Glutamatergic neuron (in vitro differentiated cells): ENCODE data around the gene HEMK1. TPM values are rescaled to one million over a fixed set of nuclear protein-coding genes. Genes with fewer than 3 reads are reported as not detected.
A peak's percentile ranks its signal among the peaks of the same experiment; 100 is the strongest.

ENCODE experiments used
- DNase-seq: peaks from one replicate; pipeline ENCODE4 v3.0.0; 2022
- H3K27ac Mint-ChIP-seq: one replicate; pipeline ENCODE4 v1.8.0; 2020; ENCODE audit warnings: mild to moderate bottlenecking, mixed read lengths, inconsistent platforms; ENCODE audit not compliant: unreplicated experiment
- H3K27me3 Mint-ChIP-seq: one replicate; pipeline ENCODE4 v1.8.0; 2020; ENCODE audit warnings: mild to moderate bottlenecking, moderate library complexity, mixed read lengths, inconsistent platforms; ENCODE audit not compliant: unreplicated experiment
- H3K36me3 Mint-ChIP-seq: one replicate; pipeline ENCODE4 v1.8.0; 2020; ENCODE audit warnings: mild to moderate bottlenecking, mixed read lengths, inconsistent platforms; ENCODE audit not compliant: unreplicated experiment
- H3K4me1 Mint-ChIP-seq: one replicate; pipeline ENCODE4 v1.8.0; 2020; ENCODE audit warnings: mild to moderate bottlenecking, low read depth, mixed read lengths, inconsistent platforms; ENCODE audit not compliant: unreplicated experiment
- H3K4me3 Mint-ChIP-seq: one replicate; pipeline ENCODE4 v1.8.0; 2020; ENCODE audit warnings: mild to moderate bottlenecking, mixed read lengths, inconsistent platforms; ENCODE audit not compliant: unreplicated experiment
- H3K9me3 Mint-ChIP-seq: one replicate; pipeline ENCODE4 v1.8.0; 2020; ENCODE audit warnings: mild to moderate bottlenecking, moderate library complexity, mixed read lengths, inconsistent platforms; ENCODE audit not compliant: unreplicated experiment
- long read RNA-seq: library from polyadenylated mRNA; unstranded; transcript quantifications from one replicate; pipeline ENCODE4 v2.0.0, GENCODE V29; 2020; ENCODE audit not compliant: unreplicated experiment
- total RNA-seq: library from RNA; stranded (reverse); fragmentation: NEBNext Ultra II Directional; extraction: Animal tissue kit (Norgen Biotek cat#: 25700); gene quantifications from one replicate; pipeline ENCODE4 v1.2.1, GENCODE V29; 2021; ENCODE audit not compliant: unreplicated experiment
- TF ChIP-seq, protein P1 (sequence below): fragments of 200-600 bp; sonication (generic); IDR thresholded peaks from one replicate; pipeline ENCODE4 v1.5.0; 2021; ENCODE audit not compliant: partially characterized antibody, unreplicated experiment

The HEMK1 gene, protein sequence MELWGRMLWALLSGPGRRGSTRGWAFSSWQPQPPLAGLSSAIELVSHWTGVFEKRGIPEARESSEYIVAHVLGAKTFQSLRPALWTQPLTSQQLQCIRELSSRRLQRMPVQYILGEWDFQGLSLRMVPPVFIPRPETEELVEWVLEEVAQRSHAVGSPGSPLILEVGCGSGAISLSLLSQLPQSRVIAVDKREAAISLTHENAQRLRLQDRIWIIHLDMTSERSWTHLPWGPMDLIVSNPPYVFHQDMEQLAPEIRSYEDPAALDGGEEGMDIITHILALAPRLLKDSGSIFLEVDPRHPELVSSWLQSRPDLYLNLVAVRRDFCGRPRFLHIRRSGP
- 21.1 TPM for total RNA-seq
- long read RNA-seq, full-length matches to known transcripts, result 4 of 7 reads
- long read RNA-seq, partial matches to known transcripts, result 0 of 7 reads
- long read RNA-seq, other reads (novel, unspliced or antisense), result 3 of 7 reads

DNA sequence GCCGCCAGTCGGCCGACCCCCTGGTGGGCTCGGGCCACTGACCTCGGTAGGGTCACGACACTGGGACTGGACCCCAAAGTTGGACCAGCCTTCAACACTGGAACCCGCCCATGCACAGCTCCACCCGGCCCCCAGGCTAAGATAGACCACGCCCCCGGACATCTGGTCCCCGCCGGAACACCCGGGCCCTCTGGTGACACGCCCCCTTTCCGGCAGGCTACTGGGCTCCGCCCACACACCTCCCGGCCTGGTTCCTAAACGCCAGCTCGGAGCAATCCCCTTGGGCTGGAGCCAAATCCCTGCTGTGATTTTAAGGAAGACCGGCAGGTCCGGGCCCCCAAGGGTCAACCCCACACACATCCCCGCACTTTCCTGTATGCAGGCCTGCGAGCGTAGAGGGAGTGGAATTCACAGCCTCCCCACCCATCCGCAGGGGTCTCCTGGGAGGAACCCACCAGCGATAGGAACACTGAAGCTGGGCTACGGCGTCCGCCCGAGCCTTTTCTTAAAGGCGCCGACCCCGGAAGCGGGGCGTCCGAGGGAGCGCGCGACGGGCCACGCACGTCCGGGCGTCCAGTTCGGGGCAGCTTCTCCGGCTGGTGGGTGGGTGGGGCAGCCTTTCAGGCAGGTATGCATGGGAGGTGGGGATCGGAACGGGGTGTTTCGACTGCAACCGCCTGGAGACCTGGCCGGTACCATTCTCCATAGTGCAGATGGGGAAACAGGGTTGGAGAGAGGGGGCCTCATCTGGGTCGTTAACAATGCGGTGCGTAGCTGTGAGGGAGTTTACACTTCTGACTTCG is at the start of gene HEMK1:
TSS of gene HEMK1 (plus strand) at position 576 of the 803 bp plus-strand sequence. CDS start 1,583 bp downstream, outside the sequence.
- H3K27me3 Mint-ChIP-seq, result peaks cover 2% of the 10 kb centered on the region
- no peaks in the 10 kb centered on the region for H3K36me3 Mint-ChIP-seq
- peaks cover 3% of the 10 kb centered on the region for H3K4me1 Mint-ChIP-seq
- H3K4me3 Mint-ChIP-seq, result peak within 1 kb of the TSS; percentile 94
- DNase-seq, result peak; percentile 97
- H3K9me3 Mint-ChIP-seq, result peaks cover 8% of the 10 kb centered on the region
- peak within 1 kb of the TSS; percentile 91 for H3K27ac Mint-ChIP-seq
- TF ChIP-seq, protein P1, sequence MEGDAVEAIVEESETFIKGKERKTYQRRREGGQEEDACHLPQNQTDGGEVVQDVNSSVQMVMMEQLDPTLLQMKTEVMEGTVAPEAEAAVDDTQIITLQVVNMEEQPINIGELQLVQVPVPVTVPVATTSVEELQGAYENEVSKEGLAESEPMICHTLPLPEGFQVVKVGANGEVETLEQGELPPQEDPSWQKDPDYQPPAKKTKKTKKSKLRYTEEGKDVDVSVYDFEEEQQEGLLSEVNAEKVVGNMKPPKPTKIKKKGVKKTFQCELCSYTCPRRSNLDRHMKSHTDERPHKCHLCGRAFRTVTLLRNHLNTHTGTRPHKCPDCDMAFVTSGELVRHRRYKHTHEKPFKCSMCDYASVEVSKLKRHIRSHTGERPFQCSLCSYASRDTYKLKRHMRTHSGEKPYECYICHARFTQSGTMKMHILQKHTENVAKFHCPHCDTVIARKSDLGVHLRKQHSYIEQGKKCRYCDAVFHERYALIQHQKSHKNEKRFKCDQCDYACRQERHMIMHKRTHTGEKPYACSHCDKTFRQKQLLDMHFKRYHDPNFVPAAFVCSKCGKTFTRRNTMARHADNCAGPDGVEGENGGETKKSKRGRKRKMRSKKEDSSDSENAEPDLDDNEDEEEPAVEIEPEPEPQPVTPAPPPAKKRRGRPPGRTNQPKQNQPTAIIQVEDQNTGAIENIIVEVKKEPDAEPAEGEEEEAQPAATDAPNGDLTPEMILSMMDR, result no peak

DNA sequence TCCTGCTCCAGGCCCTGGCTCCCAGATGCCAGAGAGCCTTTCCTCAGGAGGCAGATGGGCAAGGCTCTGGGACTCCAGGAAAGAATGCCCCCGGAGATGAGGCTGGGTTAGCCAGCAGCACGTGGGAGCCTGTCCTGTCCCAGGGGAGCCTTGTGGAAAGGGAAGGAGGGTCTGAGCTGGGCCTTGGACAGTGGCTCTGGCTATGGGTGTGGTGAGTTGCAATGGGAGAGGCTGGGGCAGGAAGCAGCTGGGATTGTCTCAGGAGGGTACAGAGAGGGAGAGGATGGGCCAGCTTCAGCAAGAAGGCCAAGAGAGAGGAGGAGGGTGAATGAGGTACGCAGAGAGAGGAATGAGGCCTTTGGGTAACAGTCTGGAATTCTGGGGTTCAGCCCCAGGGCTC is 48.5 kb upstream of the HEMK1 start:
- Mint-ChIP-seq H3K9me3 (peaks cover 8% of the 10 kb centered on the region), H3K36me3 (no peaks in the 10 kb centered on the region), H3K4me3 (peak overlapping the region; percentile 53), H3K27ac (peak overlapping the region; percentile 57), H3K27me3 (peaks cover 12% of the 10 kb centered on the region), H3K4me1 (peaks cover 49% of the 10 kb centered on the region)
- TF ChIP-seq, protein P1, result no peak
- no peak for DNase-seq

DNA sequence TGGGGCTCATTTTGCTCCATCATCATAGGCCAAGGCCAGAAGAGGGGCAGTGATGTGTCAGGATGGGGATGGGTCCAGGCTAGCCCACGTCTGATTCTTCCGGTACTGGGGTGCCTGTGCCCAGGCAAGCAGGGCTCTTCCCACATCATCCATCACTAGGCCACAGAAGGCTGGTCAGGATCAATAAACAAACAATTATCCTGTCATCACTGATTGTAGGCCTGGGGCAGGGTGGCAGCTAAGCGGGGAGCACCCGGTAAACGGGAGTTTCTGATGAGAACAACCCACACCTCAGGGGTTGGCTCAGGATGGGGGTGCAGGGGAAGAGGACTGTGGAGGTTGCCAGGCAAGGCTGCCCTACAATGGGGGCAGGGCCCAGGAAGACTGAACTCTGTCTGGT is 47.8 kb upstream of the HEMK1 start:
- no peaks in the 10 kb centered on the region for H3K36me3 Mint-ChIP-seq
- peaks cover 12% of the 10 kb centered on the region for H3K27me3 Mint-ChIP-seq
- H3K27ac Mint-ChIP-seq, result no peak overlapping the region
- no peak overlapping the region for H3K4me3 Mint-ChIP-seq
- H3K9me3 Mint-ChIP-seq, result peaks cover 6% of the 10 kb centered on the region
- TF ChIP-seq, protein P1, result no peak
- peaks cover 46% of the 10 kb centered on the region for H3K4me1 Mint-ChIP-seq
- no peak for DNase-seq

DNA sequence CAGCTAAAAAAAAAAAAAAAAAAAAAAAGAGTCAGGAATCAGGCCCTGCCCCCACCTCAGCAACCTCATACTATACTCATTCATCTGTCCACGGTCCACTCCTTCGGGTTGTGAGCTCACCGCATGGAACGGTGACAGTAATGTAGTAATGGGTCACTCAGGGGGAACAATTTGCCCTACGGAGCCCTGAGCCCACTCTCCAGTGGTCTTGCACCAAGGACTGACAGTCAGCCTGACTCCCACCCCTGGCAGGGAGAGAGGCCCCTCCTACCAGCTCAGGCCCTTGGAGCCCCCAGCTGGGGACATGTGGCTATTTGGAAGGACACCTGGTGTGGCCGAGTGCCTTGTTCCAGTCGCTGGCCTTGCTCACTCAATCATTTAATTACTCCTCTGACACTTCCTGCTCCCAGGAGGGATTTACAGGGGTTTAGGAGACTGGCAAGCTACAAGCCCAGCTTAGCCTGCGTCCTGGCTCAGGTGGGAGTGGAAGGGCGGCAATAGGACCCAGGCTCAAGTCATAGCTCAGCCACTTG is 46.0 kb upstream of the HEMK1 start:
- H3K4me1 Mint-ChIP-seq, result peaks cover 36% of the 10 kb centered on the region

More for the DNA sequence above, 46.0 kb upstream of the HEMK1 start:
- H3K27ac Mint-ChIP-seq, result no peak overlapping the region
- peaks cover 6% of the 10 kb centered on the region for H3K9me3 Mint-ChIP-seq
- peak; percentile 71 for DNase-seq
- no peaks in the 10 kb centered on the region for H3K36me3 Mint-ChIP-seq
- H3K27me3 Mint-ChIP-seq, result peaks cover 16% of the 10 kb centered on the region
- TF ChIP-seq, protein P1, result no peak
- no peak overlapping the region for H3K4me3 Mint-ChIP-seq
